ENCODE results near the gene PEA15. TPM values are rescaled to one million over a fixed set of nuclear protein-coding genes. Genes with fewer than 3 reads are reported as not detected.

PEA15 gene
- total RNA-seq, 1 experiment from 2014 or later: 94.3 TPM

GRCh38 chr1:160171980-160172379 is 33.2 kb upstream of the PEA15 start:
- in situ Hi-C loops (cut with HindIII; ENCODE audit: low pct_unique_long_range_greater_than_20kb, low sequenced_read_pairs) (no loop called here), intact Hi-C loops (cut with micrococcal nuclease; ENCODE audit: unreplicated experiment) (no loop called here)
- ATAC-seq (no peak), DNase-seq (ENCODE audit: low read depth, low spot score) (no peak)
- POLR2A ChIA-PET: no interaction called here
- H3K27me3 ChIP-seq (ENCODE audit: control insufficient read depth, insufficient read depth, low read length): peaks cover 5% of the 10 kb centered on the region
- CTCF ChIA-PET: interaction anchor here (1.3 kb wide), 1 partner anchor 71 kb away, joined by 5 read pairs; no protein-coding TSS in a partner anchor
- no peak overlapping the region for H3K27ac ChIP-seq (ENCODE audit: low read length)
- H3K4me1 ChIP-seq (ENCODE audit: control insufficient read depth, insufficient read depth, low read length): no peaks in the 10 kb centered on the region
- H3K36me3 ChIP-seq (ENCODE audit: control insufficient read depth, insufficient read depth, low read length): no peaks in the 10 kb centered on the region
- no peak overlapping the region for H3K4me3 ChIP-seq (ENCODE audit: low read depth in 2 of 2, low read length in 2 of 2)
- TF ChIP-seq CTCF (IDR thresholded peaks at IDR 0.05) (no peak), TCF7L2 (IDR thresholded peaks at IDR 0.05; ENCODE audit: low read depth, low read length) (no peak), SIN3A (IDR thresholded peaks at IDR 0.05; ENCODE audit: borderline replicate concordance, insufficient read depth, low read depth, low read length) (no peak), POLR2AphosphoS5 (IDR thresholded peaks at IDR 0.05; ENCODE audit: low read depth, low read length) (no peak), REST (IDR thresholded peaks at IDR 0.05; ENCODE audit: insufficient read depth in 1 of 2, low read depth in 2 of 2, low read length in 1 of 2) (no peak)
- H3K9me3 ChIP-seq (ENCODE audit: control insufficient read depth, insufficient read depth, low read depth, low read length): no peaks in the 10 kb centered on the region
- BruUV-seq (replicated peaks): no TSS peak

- intact Hi-C loops (cut with micrococcal nuclease; ENCODE audit: unreplicated experiment) (no loop called here), in situ Hi-C loops (cut with HindIII; ENCODE audit: low pct_unique_long_range_greater_than_20kb, low sequenced_read_pairs) (no loop called here)
- no peaks in the 10 kb centered on the region; the same call in 1 of the 2 replicates for H3K27me3 ChIP-seq (ENCODE audit: control insufficient read depth, insufficient read depth, low read length)
- no peaks in the 10 kb centered on the region for H3K36me3 ChIP-seq (ENCODE audit: control insufficient read depth, insufficient read depth, low read length)
- H3K9me3 ChIP-seq (ENCODE audit: control insufficient read depth, insufficient read depth, low read depth, low read length): no peaks in the 10 kb centered on the region
- TF ChIP-seq REST (IDR thresholded peaks at IDR 0.05; ENCODE audit: insufficient read depth in 1 of 2, low read depth in 2 of 2, low read length in 1 of 2) (no peak), CTCF (IDR thresholded peaks at IDR 0.05) (no peak), SIN3A (IDR thresholded peaks at IDR 0.05; ENCODE audit: borderline replicate concordance, insufficient read depth, low read depth, low read length) (no peak), TCF7L2 (IDR thresholded peaks at IDR 0.05; ENCODE audit: low read depth, low read length) (no peak), POLR2AphosphoS5 (IDR thresholded peaks at IDR 0.05; ENCODE audit: low read depth, low read length) (no peak)
- no TSS peak for BruUV-seq (replicated peaks)
- no peak for DNase-seq (ENCODE audit: low read depth, low spot score)
- no peak overlapping the region for H3K4me3 ChIP-seq (ENCODE audit: low read depth in 2 of 2, low read length in 2 of 2)
- ATAC-seq: no peak
- CTCF ChIA-PET: no interaction called here
- H3K27ac ChIP-seq (ENCODE audit: low read length): no peak overlapping the region
- no peaks in the 10 kb centered on the region for H3K4me1 ChIP-seq (ENCODE audit: control insufficient read depth, insufficient read depth, low read length)
- POLR2A ChIA-PET: no interaction called here
These were observed 28.0 kb upstream of the PEA15 start for GRCh38 chr1:160177231-160177630.
